ENCODE measurements around the gene FAM13A. TPM values are rescaled to one million over a fixed set of nuclear protein-coding genes. Genes with fewer than 3 reads are reported as not detected.

FAM13A gene
- total RNA-seq, 1 donor from 2014 or later = 33.4 TPM

GRCh38 chr4:88725986-88726385, 331.0 kb downstream of the FAM13A start:
- H3K4me1 ChIP-seq = peaks cover 3% of the 10 kb centered on the region
- intact Hi-C loops (cut with DNase I) = no loop called here
- DNase-seq (no peak), ATAC-seq (no peak)
- H3K27me3 ChIP-seq = no peaks in the 10 kb centered on the region
- no peak overlapping the region for H3K27ac ChIP-seq
- no peak for TF ChIP-seq CTCF (IDR thresholded peaks at IDR 0.05)
- H3K4me3 ChIP-seq = no peak overlapping the region
- peaks cover 69% of the 10 kb centered on the region for H3K36me3 ChIP-seq
- H3K9me3 ChIP-seq = no peaks in the 10 kb centered on the region

GRCh38 chr4:88725143-88725542, 331.8 kb downstream of the FAM13A start:
- H3K4me3 ChIP-seq = no peak overlapping the region
- no peak for DNase-seq
- intact Hi-C loops (cut with DNase I) = no loop called here
- no peaks in the 10 kb centered on the region for H3K27me3 ChIP-seq
- no peaks in the 10 kb centered on the region for H3K9me3 ChIP-seq
- no peak for TF ChIP-seq CTCF (IDR thresholded peaks at IDR 0.05)
- no peaks in the 10 kb centered on the region for H3K4me1 ChIP-seq
- H3K27ac ChIP-seq = no peak overlapping the region
- H3K36me3 ChIP-seq = peaks cover 61% of the 10 kb centered on the region
- ATAC-seq = no peak

GRCh38 chr4:88724406-88724805, 332.6 kb downstream of the FAM13A start:
- DNase-seq (no peak), ATAC-seq (no peak)
- H3K9me3 ChIP-seq = no peaks in the 10 kb centered on the region
- intact Hi-C loops (cut with DNase I) = no loop called here
- H3K27me3 ChIP-seq = no peaks in the 10 kb centered on the region
- H3K36me3 ChIP-seq = peaks cover 54% of the 10 kb centered on the region
- H3K4me3 ChIP-seq = no peak overlapping the region
- no peak for TF ChIP-seq CTCF (IDR thresholded peaks at IDR 0.05)
- no peak overlapping the region for H3K27ac ChIP-seq
- no peaks in the 10 kb centered on the region for H3K4me1 ChIP-seq

- H3K4me3 ChIP-seq = no peak overlapping the region
- H3K9me3 ChIP-seq = no peaks in the 10 kb centered on the region
- peaks cover 40% of the 10 kb centered on the region for H3K36me3 ChIP-seq
- no peak for TF ChIP-seq CTCF (IDR thresholded peaks at IDR 0.05)
- peak; percentile 53 for ATAC-seq
- no peaks in the 10 kb centered on the region for H3K4me1 ChIP-seq
- intact Hi-C loops (cut with DNase I) = no loop called here
- no peaks in the 10 kb centered on the region for H3K27me3 ChIP-seq
- DNase-seq = no peak
- no peak overlapping the region for H3K27ac ChIP-seq
These were observed 334.2 kb downstream of the FAM13A start for GRCh38 chr4:88722828-88723227.

- Histone ChIP-seq H3K4me1 (no peaks in the 10 kb centered on the region), H3K36me3 (peaks cover 35% of the 10 kb centered on the region), H3K9me3 (no peaks in the 10 kb centered on the region), H3K27ac (no peak overlapping the region), H3K4me3 (no peak overlapping the region), H3K27me3 (no peaks in the 10 kb centered on the region)
- DNase-seq (no peak), ATAC-seq (no peak)
- intact Hi-C loops (cut with DNase I) = no loop called here
- TF ChIP-seq CTCF (IDR thresholded peaks at IDR 0.05) = no peak
These were observed 334.7 kb downstream of the FAM13A start for GRCh38 chr4:88722276-88722780.

All from upper lobe of right lung (tissue), 1 donor.